Left ventricle myocardium inferior (tissue), 1 donor: ENCODE measurements around the gene BCAS1. TPM values are rescaled to one million over a fixed set of nuclear protein-coding genes. Genes with fewer than 3 reads are reported as not detected.

Source experiments
- DNase-seq: peaks from one replicate; pipeline ENCODE4 v3.0.0-alpha.2; 2020
- H3K27ac ChIP-seq: fragments of 200-600 bp; replicated peaks from 2 replicates; pipeline ENCODE4 v1.8.0; 2021
- H3K27me3 ChIP-seq: fragments of 200-600 bp; 2 replicates; pipeline ENCODE4 v1.8.0; 2021; ENCODE audit warnings: low read depth
- H3K36me3 ChIP-seq: fragments of 200-600 bp; 2 replicates; pipeline ENCODE4 v1.8.0; 2021
- H3K4me1 ChIP-seq: fragments of 200-600 bp; 2 replicates; pipeline ENCODE4 v1.8.0; 2021
- H3K4me3 ChIP-seq: fragments of 200-600 bp; 2 replicates; pipeline ENCODE4 v1.8.0; 2021; ENCODE audit warnings: mild to moderate bottlenecking, moderate library complexity
- H3K9me3 ChIP-seq: fragments of 200-600 bp; replicated peaks from 2 replicates; pipeline ENCODE4 v1.8.0; 2021
- CTCF ChIP-seq: fragments of 200-600 bp; IDR thresholded peaks from 2 replicates; pipeline ENCODE4 v1.8.0; 2021; ENCODE audit warnings: antibody characterized with exemption, mild to moderate bottlenecking, borderline replicate concordance
- intact Hi-C: fragments of 100-400 bp; cut with micrococcal nuclease; formaldehyde crosslinking; loops from one replicate; pipeline ENCODE4 v1.11.0; 2022
- total RNA-seq: library from RNA; stranded (reverse); fragmentation: NEBNext Ultra II Directional; extraction: Animal tissue kit (Norgen Biotek cat#: 25700); gene quantifications from one replicate; pipeline ENCODE4 v1.2.1, GENCODE V29; 2021
- donor health status: DM: no; HTN: yes; CAD: no; lungs with severe emphysema.

The BCAS1 gene
- total RNA-seq, 1 donor from 2014 or later = not detected

DNA sequence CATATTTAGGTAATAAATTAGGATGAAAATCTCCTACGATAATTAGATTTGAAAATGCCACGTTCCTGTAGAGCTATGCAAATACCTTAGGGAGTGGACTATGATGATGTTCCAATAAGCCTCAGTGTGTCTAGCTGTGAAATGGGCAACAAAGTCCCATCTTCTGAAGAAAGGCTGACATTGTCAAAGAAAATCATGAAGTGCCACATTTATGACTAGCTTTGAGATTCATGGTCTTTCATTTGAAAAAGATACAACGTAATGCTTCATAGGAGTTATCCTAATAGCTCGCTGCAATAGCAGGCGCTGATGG lies 23.8 kb upstream of the BCAS1 start:
- no peaks in the 10 kb centered on the region for H3K9me3 ChIP-seq
- no peak overlapping the region for H3K27ac ChIP-seq
- H3K4me3 ChIP-seq = no peak overlapping the region
- DNase-seq = no peak
- no peaks in the 10 kb centered on the region for H3K36me3 ChIP-seq
- TF ChIP-seq CTCF = no peak
- H3K27me3 ChIP-seq = peaks cover 56% of the 10 kb centered on the region
- no peaks in the 10 kb centered on the region for H3K4me1 ChIP-seq
- intact Hi-C loops = loop anchor here (5.0 kb wide), 1 partner anchor 548 kb away; no protein-coding TSS in a partner anchor

DNA sequence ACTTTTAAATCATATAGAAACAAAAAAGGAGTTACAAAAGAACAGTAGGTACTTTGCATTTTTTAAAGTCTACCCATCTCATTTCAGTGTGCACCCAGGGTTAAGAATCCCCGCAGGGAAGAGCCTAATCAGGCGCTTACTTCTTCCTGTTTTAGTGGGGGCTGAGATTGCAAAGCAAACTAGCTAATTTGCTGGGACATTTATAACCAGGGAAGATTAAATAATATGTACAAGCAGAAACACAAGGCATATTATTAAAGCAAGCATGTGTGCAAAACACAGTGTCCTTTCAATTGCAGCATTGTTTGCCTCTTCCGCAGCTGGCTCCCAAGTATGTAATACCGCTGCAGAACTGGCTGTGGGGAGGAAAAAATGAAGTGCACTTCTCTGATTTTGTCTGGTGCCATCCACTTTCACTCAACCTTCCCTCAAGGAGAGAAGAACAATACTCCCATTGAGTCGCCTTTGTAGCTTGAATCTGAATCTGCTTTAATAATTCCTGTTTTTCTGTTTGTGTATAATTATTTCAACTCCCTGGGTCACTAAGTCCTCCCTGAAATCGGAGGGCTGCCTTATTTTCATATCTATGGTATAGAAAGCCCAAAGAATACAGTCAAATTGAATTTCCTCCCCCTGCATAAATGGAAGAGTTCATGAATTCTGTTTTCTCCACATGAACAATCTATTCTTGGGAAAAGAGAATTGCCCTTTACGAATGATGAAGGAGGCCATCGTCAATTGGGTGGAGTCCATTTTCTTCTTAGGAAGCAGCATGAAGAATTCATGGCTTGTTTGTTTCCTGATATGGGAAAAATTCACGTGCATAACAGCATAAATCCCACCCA lies 23.3 kb upstream of the BCAS1 start:
- intact Hi-C loops = loop anchor here (5.0 kb wide), 1 partner anchor 549 kb away; no protein-coding TSS in a partner anchor
- Histone ChIP-seq H3K4me1 (no peaks in the 10 kb centered on the region), H3K9me3 (no peaks in the 10 kb centered on the region), H3K27me3 (peaks cover 58% of the 10 kb centered on the region), H3K27ac (no peak overlapping the region), H3K4me3 (no peak overlapping the region), H3K36me3 (no peaks in the 10 kb centered on the region)
- DNase-seq = no peak
- no peak for TF ChIP-seq CTCF

DNA sequence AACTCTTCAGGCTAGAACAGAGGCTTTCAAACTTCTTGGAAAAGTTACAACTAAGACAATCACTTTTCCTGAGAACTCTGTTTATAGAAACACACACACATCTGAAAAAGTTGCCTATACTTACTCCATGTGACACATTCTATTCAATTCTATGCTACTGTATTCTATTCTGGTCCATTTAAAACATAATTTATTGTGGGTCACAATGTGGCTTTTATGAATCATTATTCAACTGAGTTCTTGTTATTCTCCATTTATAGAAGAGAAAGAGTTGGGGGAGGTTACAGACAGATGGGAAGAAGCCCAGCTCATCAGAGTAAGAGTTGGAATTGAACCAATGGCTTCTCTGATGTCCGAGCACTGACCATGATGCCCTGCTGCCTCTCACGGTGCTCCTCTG lies 21.6 kb upstream of the BCAS1 start:
- Histone ChIP-seq H3K27ac (no peak overlapping the region), H3K9me3 (no peaks in the 10 kb centered on the region), H3K4me3 (no peak overlapping the region), H3K36me3 (no peaks in the 10 kb centered on the region), H3K4me1 (no peaks in the 10 kb centered on the region), H3K27me3 (peaks cover 60% of the 10 kb centered on the region)
- DNase-seq = no peak
- intact Hi-C loops = loop anchor here (5.0 kb wide), 1 partner anchor 550 kb away; no protein-coding TSS in a partner anchor
- TF ChIP-seq CTCF = no peak

DNA sequence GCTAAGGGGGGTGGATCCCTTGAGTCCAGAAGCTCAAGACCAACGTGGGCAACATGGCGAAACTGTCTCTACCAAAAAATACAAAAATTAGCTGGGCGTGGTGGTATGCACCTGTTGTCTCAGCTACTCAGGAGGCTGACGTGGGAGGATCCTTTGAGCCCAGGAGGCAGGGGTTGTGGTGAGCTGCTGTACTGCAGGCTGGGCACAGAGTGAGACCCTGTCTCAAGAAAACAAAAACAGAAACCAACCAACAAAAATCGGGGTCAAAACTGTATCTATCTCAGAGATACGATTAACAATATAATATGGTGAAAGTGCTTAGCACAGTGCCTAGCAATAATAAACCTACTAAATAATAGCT lies 20.7 kb upstream of the BCAS1 start:
- no peak for DNase-seq
- Histone ChIP-seq H3K4me3 (no peak overlapping the region), H3K9me3 (no peaks in the 10 kb centered on the region), H3K27ac (no peak overlapping the region), H3K27me3 (peaks cover 55% of the 10 kb centered on the region), H3K4me1 (no peaks in the 10 kb centered on the region), H3K36me3 (no peaks in the 10 kb centered on the region)
- intact Hi-C loops = loop anchor here (5.0 kb wide), 1 partner anchor 551 kb away; no protein-coding TSS in a partner anchor
- no peak for TF ChIP-seq CTCF

DNA sequence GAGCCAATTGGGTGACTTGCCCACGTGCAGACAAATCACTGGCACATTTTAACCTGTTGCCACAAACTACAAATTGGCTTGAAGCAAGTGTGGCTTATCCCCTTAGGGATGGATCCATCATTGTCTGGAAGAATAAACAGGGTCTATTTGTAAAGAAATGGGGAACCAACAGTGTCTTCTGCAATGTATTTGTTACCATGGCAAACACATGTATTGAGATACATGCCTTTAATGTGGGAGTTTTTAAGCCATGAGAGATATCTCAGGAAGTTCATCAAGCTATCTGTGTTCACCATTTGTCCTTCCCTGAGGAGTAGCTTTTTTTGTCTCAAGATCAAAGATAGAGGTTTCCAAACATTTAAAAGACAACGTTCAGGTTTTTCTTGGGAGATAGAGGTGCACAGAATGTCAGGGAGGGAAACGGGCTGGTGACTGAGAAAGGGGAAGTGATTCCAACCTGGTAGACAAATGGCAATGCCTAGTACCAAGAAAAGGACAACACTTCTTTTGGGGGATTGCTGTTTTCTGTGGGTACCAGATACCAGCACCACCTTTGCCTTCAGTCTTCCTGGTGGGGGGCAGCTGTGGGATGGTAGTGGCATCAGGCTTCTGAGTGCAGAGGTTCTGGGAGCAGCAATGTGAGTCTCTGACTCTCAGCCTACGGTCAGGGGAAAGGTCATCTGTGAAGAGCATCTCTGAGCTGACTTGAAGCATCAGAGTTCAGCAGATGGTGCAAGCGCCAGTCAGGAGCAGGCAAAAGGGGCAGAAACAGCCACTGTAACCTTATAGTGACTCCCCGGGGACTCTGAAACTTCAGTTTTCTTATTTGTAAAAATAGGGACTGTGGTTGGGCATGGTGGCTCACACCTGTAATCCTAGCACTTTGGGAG lies 20.1 kb upstream of the BCAS1 start:
- Histone ChIP-seq H3K27ac (no peak overlapping the region), H3K4me3 (no peak overlapping the region), H3K36me3 (no peaks in the 10 kb centered on the region), H3K27me3 (peaks cover 49% of the 10 kb centered on the region), H3K9me3 (no peaks in the 10 kb centered on the region), H3K4me1 (no peaks in the 10 kb centered on the region)
- TF ChIP-seq CTCF = no peak
- intact Hi-C loops = loop anchor here (5.0 kb wide), 1 partner anchor 552 kb away; no protein-coding TSS in a partner anchor
- no peak for DNase-seq
